Natural killer cell (primary cell): ENCODE results near the gene KCP. TPM values are rescaled to one million over a fixed set of nuclear protein-coding genes. Genes with fewer than 3 reads are reported as not detected.

Experiments used
- ATAC-seq, 3 donors: fragments of 150-1000 bp in 2 of 3; fragments of 200-7000 bp in 1 of 3; cut with Tn5 transposase; 1 replicate in 1 of 3; 2 replicates in 2 of 3; pipeline ENCODE4 v1.10.0; 2021; ENCODE audit warnings: mild to moderate bottlenecking in 2 of 3, moderate library complexity in 2 of 3
- DNase-seq, 2 donors: peaks; one replicate each; pipeline versions ENCODE4 v3.0.0 to v3.0.0-alpha.2; 2013 to 2021; ENCODE audit warnings: mixed read lengths in 1 of 2
- H3K27ac ChIP-seq: one replicate; pipeline ENCODE4 v1.5.1; 2013; ENCODE audit warnings: mild to moderate bottlenecking, low read length
- H3K27me3 ChIP-seq: one replicate; pipeline ENCODE4 v1.6.1; 2013; ENCODE audit warnings: low read length; ENCODE audit not compliant: control insufficient read depth, insufficient read depth
- H3K36me3 ChIP-seq: one replicate; pipeline ENCODE4 v1.6.1; 2013; ENCODE audit warnings: low read length; ENCODE audit not compliant: control insufficient read depth, insufficient read depth
- H3K4me1 ChIP-seq: one replicate; pipeline ENCODE4 v1.6.1; 2013; ENCODE audit warnings: low read length; ENCODE audit not compliant: control insufficient read depth, insufficient read depth
- H3K4me3 ChIP-seq: one replicate; pipeline ENCODE4 v1.5.1; 2013; ENCODE audit warnings: low read length
- H3K9me3 ChIP-seq: one replicate; pipeline ENCODE4 v1.6.1; 2013; ENCODE audit warnings: low read length; ENCODE audit not compliant: control insufficient read depth, insufficient read depth
- H3K27ac Mint-ChIP-seq, 2 donors: one replicate each; pipeline ENCODE4 v1.8.0; 2022; ENCODE audit warnings: mild to moderate bottlenecking in 2 of 2, mixed read lengths in 2 of 2, moderate library complexity in 1 of 2
- H3K27me3 Mint-ChIP-seq, 2 donors: one replicate each; pipeline ENCODE4 v1.8.0; 2022; ENCODE audit warnings: low read depth in 2 of 2, mixed read lengths in 2 of 2
- H3K36me3 Mint-ChIP-seq: one replicate; pipeline ENCODE4 v1.8.0; 2022; ENCODE audit warnings: mixed read lengths
- H3K4me1 Mint-ChIP-seq, 2 donors: one replicate each; pipeline ENCODE4 v1.8.0; 2022; ENCODE audit warnings: mixed read lengths in 2 of 2
- H3K4me3 Mint-ChIP-seq: one replicate; pipeline ENCODE4 v1.8.0; 2022; ENCODE audit warnings: mild to moderate bottlenecking, moderate library complexity, mixed read lengths
- H3K9me3 Mint-ChIP-seq, 2 donors: one replicate each; pipeline ENCODE4 v1.8.0; 2022; ENCODE audit warnings: mixed read lengths in 2 of 2
- WGBS: methylation state at CpG from one replicate; pipeline ENCODE4 v1.1.7; 2013; ENCODE audit warnings: missing lambda C conversion rate; ENCODE audit not compliant: insufficient coverage; 5-methylcytosine and 5-hydroxymethylcytosine counted together
- intact Hi-C: fragments of 100-400 bp; cut with micrococcal nuclease; formaldehyde crosslinking; loops from one replicate; pipeline ENCODE4 v1.14.2; 2022
- total RNA-seq, 4 donors: library from RNA; stranded (reverse); fragments of 120-200 nt in 1 of 4; gene quantifications; one replicate each; pipeline versions ENCODE4 v1.2.3 to v1.2.4, GENCODE V29; 2013 to 2022
- TF ChIP-seq, protein P1 (sequence below): fragments of 200-600 bp; IDR thresholded peaks from one replicate; pipeline ENCODE4 v1.8.0; 2022; ENCODE audit warnings: antibody characterized with exemption

The KCP gene
- total RNA-seq, 3 donors from 2014 or later (not counting 1 experiment from before 2014, with no cell fraction given): 0.49 to 0.95 TPM; not detected in 1

DNA sequence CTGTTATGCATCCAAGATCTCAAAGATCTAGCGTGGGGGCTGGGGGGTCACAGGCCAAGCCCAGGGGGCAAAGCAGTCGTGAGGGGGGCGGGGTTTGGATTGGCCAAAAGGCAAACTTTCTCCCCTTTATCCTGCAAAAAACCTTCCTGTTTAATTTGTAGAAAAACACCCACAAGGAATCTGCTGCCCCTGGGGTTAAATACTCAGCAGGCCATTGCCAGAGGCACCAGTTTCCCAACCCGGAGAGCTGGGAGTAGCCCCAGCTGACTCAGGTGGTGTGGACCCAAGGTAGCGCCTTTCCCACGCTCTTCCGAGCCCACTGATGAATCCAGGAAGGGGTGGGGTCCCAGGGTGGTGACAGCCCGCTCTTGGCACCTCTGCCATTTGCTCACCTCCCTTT lies 21.4 kb downstream of the KCP start:
- H3K9me3 Mint-ChIP-seq: no peaks in the 10 kb centered on the region
- intact Hi-C loops: no loop called here
- no peak for ATAC-seq
- H3K36me3 Mint-ChIP-seq: no peaks in the 10 kb centered on the region
- no peaks in the 10 kb centered on the region for H3K4me1 Mint-ChIP-seq
- Histone ChIP-seq H3K4me3 (no peak overlapping the region), H3K9me3 (no peaks in the 10 kb centered on the region), H3K36me3 (no peaks in the 10 kb centered on the region), H3K27ac (no peak overlapping the region), H3K4me1 (peaks cover 4% of the 10 kb centered on the region), H3K27me3 (peaks cover 12% of the 10 kb centered on the region)
- H3K27ac Mint-ChIP-seq: no peak overlapping the region
- 88% methylated on average over 7 of the region's 8 CpGs for WGBS
- TF ChIP-seq, protein P1, sequence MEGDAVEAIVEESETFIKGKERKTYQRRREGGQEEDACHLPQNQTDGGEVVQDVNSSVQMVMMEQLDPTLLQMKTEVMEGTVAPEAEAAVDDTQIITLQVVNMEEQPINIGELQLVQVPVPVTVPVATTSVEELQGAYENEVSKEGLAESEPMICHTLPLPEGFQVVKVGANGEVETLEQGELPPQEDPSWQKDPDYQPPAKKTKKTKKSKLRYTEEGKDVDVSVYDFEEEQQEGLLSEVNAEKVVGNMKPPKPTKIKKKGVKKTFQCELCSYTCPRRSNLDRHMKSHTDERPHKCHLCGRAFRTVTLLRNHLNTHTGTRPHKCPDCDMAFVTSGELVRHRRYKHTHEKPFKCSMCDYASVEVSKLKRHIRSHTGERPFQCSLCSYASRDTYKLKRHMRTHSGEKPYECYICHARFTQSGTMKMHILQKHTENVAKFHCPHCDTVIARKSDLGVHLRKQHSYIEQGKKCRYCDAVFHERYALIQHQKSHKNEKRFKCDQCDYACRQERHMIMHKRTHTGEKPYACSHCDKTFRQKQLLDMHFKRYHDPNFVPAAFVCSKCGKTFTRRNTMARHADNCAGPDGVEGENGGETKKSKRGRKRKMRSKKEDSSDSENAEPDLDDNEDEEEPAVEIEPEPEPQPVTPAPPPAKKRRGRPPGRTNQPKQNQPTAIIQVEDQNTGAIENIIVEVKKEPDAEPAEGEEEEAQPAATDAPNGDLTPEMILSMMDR: no peak
- no peak overlapping the region for H3K4me3 Mint-ChIP-seq
- peaks cover 0 to 6% of the 10 kb centered on the region in 2 donors for H3K27me3 Mint-ChIP-seq
- DNase-seq: no peak

DNA sequence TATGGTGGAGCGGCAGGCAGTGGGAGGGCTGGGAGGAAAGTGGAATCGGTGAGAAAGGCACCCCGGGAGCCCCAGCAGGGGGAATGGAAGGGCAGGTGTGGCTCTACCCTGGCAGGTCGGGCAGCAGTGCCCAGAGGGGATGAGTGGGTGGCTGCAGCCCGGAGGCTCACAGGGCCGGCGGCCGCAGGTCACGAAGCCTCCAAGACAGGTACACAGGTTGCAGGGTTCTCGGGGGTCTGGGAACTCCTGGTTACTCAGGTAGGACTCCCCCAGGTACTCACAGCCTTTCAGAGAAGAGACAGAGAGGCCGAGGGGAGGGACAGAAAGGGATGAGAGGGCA lies 21.8 kb downstream of the KCP start:
- no peak for DNase-seq
- H3K4me3 Mint-ChIP-seq: no peak overlapping the region
- Histone ChIP-seq H3K4me1 (peaks cover 4% of the 10 kb centered on the region), H3K4me3 (no peak overlapping the region), H3K27me3 (peaks cover 12% of the 10 kb centered on the region), H3K27ac (no peak overlapping the region), H3K9me3 (no peaks in the 10 kb centered on the region), H3K36me3 (no peaks in the 10 kb centered on the region)
- 89% methylated on average over 11 of the region's 11 CpGs for WGBS
- H3K36me3 Mint-ChIP-seq: no peaks in the 10 kb centered on the region
- peaks cover 0 to 6% of the 10 kb centered on the region in 2 donors for H3K27me3 Mint-ChIP-seq
- no peak for ATAC-seq
- no peak overlapping the region for H3K27ac Mint-ChIP-seq
- intact Hi-C loops: no loop called here
- no peaks in the 10 kb centered on the region for H3K9me3 Mint-ChIP-seq
- TF ChIP-seq, protein P1: no peak
- H3K4me1 Mint-ChIP-seq: no peaks in the 10 kb centered on the region

DNA sequence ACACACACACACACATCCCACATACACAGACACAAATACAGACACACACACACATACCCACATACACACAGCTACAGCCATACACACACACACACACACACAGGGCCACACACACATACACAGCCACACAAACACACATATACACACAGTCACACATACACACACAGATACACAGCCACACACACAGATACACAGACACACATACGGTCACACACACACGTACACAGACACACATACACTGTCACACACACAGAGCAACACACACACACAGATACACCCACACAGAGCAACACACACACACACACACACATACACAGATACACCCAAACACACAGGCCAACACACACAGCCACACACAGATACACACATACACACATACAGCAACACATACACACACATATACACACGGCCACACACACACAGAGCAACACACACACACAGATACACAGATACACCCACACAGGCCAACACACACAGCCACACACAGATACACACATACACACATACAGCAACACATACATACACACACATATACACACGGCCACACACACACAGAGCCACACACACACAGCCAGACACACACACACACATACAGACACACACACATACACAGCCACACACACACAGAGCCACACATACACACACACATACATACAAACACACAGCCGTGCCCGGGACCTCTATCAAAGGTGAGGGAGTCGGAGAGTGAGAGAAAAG lies 22.3 kb downstream of the KCP start:
- Histone ChIP-seq H3K4me1 (peaks cover 4% of the 10 kb centered on the region), H3K36me3 (no peaks in the 10 kb centered on the region), H3K27me3 (peaks cover 12% of the 10 kb centered on the region), H3K27ac (no peak overlapping the region), H3K4me3 (no peak overlapping the region), H3K9me3 (no peaks in the 10 kb centered on the region)
- H3K27ac Mint-ChIP-seq: no peak overlapping the region
- DNase-seq (no peak), ATAC-seq (no peak)
- TF ChIP-seq, protein P1: no peak
- no peak overlapping the region for H3K4me3 Mint-ChIP-seq
- no peaks in the 10 kb centered on the region for H3K4me1 Mint-ChIP-seq
- H3K36me3 Mint-ChIP-seq: no peaks in the 10 kb centered on the region
- H3K9me3 Mint-ChIP-seq: no peaks in the 10 kb centered on the region
- intact Hi-C loops: no loop called here
- 90% methylated on average over 6 of the region's 7 CpGs for WGBS
- peaks cover 0 to 6% of the 10 kb centered on the region in 2 donors for H3K27me3 Mint-ChIP-seq
